Vagina (tissue), 2 donors: ENCODE measurements around the gene MYO10. TPM values are rescaled to one million over a fixed set of nuclear protein-coding genes. Genes with fewer than 3 reads are reported as not detected.

Source experiments
- DNase-seq, 2 donors: peaks; one replicate each; pipeline ENCODE4 v3.0.0-alpha.2; 2017; ENCODE audit errors: extremely low spot score in 2 of 2
- H3K27ac ChIP-seq: fragments of 200-600 bp; sonication (generic); one replicate; pipeline ENCODE4 v1.5.1; 2019
- H3K27me3 ChIP-seq: fragments of 200-600 bp; sonication (generic); one replicate; pipeline ENCODE4 v1.5.1; 2019
- H3K36me3 ChIP-seq, 2 donors: fragments of 200-600 bp; sonication (generic); one replicate each; pipeline ENCODE4 v1.5.1; 2017 to 2019
- H3K4me1 ChIP-seq: fragments of 200-600 bp; sonication (generic); one replicate; pipeline ENCODE4 v1.5.1; 2019
- H3K4me3 ChIP-seq, 2 donors: fragments of 200-600 bp; sonication (generic); 1 replicate in 1 of 2; 2 replicates in 1 of 2; pipeline ENCODE4 v1.5.1; 2016 to 2019
- H3K9me3 ChIP-seq: fragments of 200-600 bp; sonication (generic); one replicate; pipeline ENCODE4 v1.5.1; 2019
- CTCF ChIP-seq, 3 experiments: fragments of 450-650 bp in 2 of 3; fragments of 200-600 bp in 1 of 3; sonication (generic) in 1 of 3; IDR thresholded peaks; one replicate each; pipeline ENCODE4 v1.5.1; 2017 to 2019; ENCODE audit warnings: antibody characterized with exemption in 3 of 3, mild to moderate bottlenecking in 2 of 3, moderate library complexity in 2 of 3
- POLR2A ChIP-seq, 2 donors: fragments of 450-650 bp; IDR thresholded peaks; one replicate each; pipeline ENCODE4 v1.6.1; 2017; ENCODE audit warnings: antibody characterized with exemption in 2 of 2, mild to moderate bottlenecking in 2 of 2, moderate library complexity in 2 of 2
- POLR2AphosphoS5 ChIP-seq, 2 donors: sonication (generic); formaldehyde crosslinking; IDR thresholded peaks; one replicate each; pipeline ENCODE4 v1.9.0; 2017; ENCODE audit warnings: antibody characterized with exemption in 2 of 2, mild to moderate bottlenecking in 2 of 2, low read depth in 1 of 2; ENCODE audit not compliant: insufficient read depth in 1 of 2
- intact Hi-C: fragments of 100-400 bp; cut with DNase I; formaldehyde crosslinking; loops from one replicate; pipeline ENCODE4 v1.15.1; 2023
- small RNA-seq: library from RNA; depleted of rRNA; stranded (forward); fragments of <200 nt; gene quantifications from one replicate; pipeline ENCODE3, GENCODE V24; 2016
- total RNA-seq: library from RNA; depleted of rRNA; stranded (reverse); fragments of >200 nt; gene quantifications from one replicate; pipeline ENCODE4 v1.2.3, GENCODE V29; 2016

Gene MYO10
- total RNA-seq, 1 donor from 2014 or later = 22.1 TPM

DNA sequence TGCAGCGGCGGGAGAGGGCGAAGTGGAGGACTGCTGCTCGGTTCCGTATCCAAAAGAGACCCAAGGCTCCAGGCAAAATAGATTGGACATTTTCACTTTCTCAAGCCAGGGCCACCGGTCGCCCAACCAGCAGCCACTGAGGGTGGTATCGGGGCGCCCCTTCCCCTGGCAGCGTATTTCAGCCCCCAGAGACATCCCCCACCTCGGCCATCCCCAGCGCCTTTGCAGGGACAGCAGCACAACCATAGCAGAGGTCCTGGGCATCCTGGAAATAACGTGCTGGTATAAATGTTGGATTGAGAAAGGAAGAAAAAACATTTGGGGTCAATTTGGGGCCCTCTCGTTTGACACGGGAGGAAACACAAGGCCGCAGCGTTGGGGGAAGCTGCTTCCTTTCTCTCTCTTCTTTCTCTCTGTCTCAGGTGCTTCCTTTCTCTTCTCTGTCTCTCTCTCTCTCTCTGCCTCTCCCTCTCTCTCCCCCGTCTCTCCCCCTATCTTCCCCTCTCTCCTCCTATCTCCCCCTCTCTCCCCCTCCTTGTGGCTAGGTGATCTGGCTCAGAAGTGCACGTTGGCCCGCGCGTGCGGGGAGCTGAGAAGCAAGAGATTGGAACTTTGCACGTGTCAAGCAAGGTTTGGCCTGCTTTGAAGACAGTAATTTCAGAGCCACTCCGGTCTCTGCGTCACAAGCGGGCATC is 318.7 kb downstream of the MYO10 start:
- intact Hi-C loops = no loop called here
- H3K4me1 ChIP-seq = peaks cover 17% of the 10 kb centered on the region
- H3K4me3 ChIP-seq = peak overlapping the region; percentile 65 to 73
- no peaks in the 10 kb centered on the region for H3K36me3 ChIP-seq
- H3K9me3 ChIP-seq = no peaks in the 10 kb centered on the region
- no peaks in the 10 kb centered on the region for H3K27me3 ChIP-seq
- H3K27ac ChIP-seq = peak overlapping the region; percentile 88
- DNase-seq = no peak
- TF ChIP-seq POLR2A (IDR thresholded peaks at IDR 0.05) = no peak
- no peak for TF ChIP-seq CTCF (IDR thresholded peaks at IDR 0.05)
- no peak for TF ChIP-seq POLR2AphosphoS5 (IDR thresholded peaks at IDR 0.05; ENCODE audit: insufficient read depth in 1 of 2, low read depth in 1 of 2)

DNA sequence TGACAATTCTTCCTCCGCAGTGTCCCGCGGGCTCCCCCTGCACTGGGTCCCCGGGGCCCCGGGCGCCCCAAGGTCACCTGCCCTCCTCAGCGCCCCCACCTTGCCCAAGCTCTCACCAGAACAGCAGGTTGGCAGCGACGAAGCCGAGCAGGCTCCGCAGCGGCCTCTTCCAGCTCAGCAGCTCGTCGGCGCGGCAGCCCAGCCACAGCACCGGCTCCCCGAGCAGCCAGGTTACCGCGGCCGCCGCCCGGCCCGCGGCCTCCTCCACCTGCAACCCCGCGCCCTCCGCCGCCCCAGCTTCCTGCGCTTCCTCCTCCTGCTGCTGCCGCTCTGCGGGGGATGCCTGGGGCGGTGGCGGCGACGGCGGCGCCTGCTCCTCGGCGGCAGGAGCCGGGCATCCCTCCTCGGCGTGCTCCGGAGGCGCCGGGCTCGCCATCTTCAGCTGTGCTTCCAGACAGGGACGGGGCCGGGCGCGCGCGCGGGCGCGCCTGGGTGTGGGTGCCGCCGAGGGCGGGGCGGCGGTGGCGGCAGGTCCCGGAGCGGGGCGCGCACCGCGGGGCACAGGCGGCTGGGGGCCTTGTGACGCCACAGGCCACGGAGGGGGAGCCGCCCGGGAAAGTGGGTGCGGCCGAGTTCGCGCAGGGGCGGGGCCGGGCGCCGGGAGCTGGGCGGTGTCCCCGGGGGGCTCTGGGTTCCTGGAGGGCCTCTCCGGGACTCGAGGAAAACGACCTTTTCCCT is 319.4 kb downstream of the MYO10 start, which contains the start of gene RETREG1:
Gene RETREG1 (minus strand): TSS at position 462 of the 738 bp plus-strand sequence. CDS start 26 bp downstream, at position 436.
- H3K4me1 ChIP-seq = peaks cover 17% of the 10 kb centered on the region
- TF ChIP-seq CTCF (IDR thresholded peaks at IDR 0.05) = no peak
- TF ChIP-seq POLR2AphosphoS5 (IDR thresholded peaks at IDR 0.05; ENCODE audit: insufficient read depth in 1 of 2, low read depth in 1 of 2) = peak in 1 of 2 donors; percentile 23
- intact Hi-C loops = no loop called here
- peak within 1 kb of the TSS; percentile 65 to 73 for H3K4me3 ChIP-seq
- H3K9me3 ChIP-seq = no peaks in the 10 kb centered on the region
- no peaks in the 10 kb centered on the region for H3K27me3 ChIP-seq
- peak within 1 kb of the TSS; percentile 88 for H3K27ac ChIP-seq
- no peaks in the 10 kb centered on the region for H3K36me3 ChIP-seq
- no peak for DNase-seq

GRCh38 chr5:16615741-16616535 is 320.1 kb downstream of the MYO10 start:
- intact Hi-C loops = no loop called here
- peaks cover 17% of the 10 kb centered on the region for H3K4me1 ChIP-seq
- no peaks in the 10 kb centered on the region for H3K27me3 ChIP-seq
- peak overlapping the region; percentile 65 to 73 for H3K4me3 ChIP-seq
- peak overlapping the region; percentile 88 for H3K27ac ChIP-seq
- TF ChIP-seq POLR2A (IDR thresholded peaks at IDR 0.05) = no peak
- no peak for TF ChIP-seq POLR2AphosphoS5 (IDR thresholded peaks at IDR 0.05; ENCODE audit: insufficient read depth in 1 of 2, low read depth in 1 of 2)
- no peak for TF ChIP-seq CTCF (IDR thresholded peaks at IDR 0.05)
- H3K36me3 ChIP-seq = no peaks in the 10 kb centered on the region
- H3K9me3 ChIP-seq = no peaks in the 10 kb centered on the region
- DNase-seq = no peak

GRCh38 chr5:16612007-16612406 is 324.1 kb downstream of the MYO10 start:
- H3K4me1 ChIP-seq = peaks cover 10% of the 10 kb centered on the region
- H3K4me3 ChIP-seq = no peak overlapping the region
- intact Hi-C loops = no loop called here
- TF ChIP-seq CTCF (IDR thresholded peaks at IDR 0.05) (no peak), POLR2AphosphoS5 (IDR thresholded peaks at IDR 0.05; ENCODE audit: insufficient read depth in 1 of 2, low read depth in 1 of 2) (no peak), POLR2A (IDR thresholded peaks at IDR 0.05) (no peak)
- no peaks in the 10 kb centered on the region for H3K9me3 ChIP-seq
- H3K27me3 ChIP-seq = no peaks in the 10 kb centered on the region
- no peak for DNase-seq
- H3K36me3 ChIP-seq = no peaks in the 10 kb centered on the region
- H3K27ac ChIP-seq = no peak overlapping the region

Small RNA genes lying within 50 kb of the gene (small RNA-seq; reads per million reads assigned to genes)
- not detected for gene RF00019
- not detected for gene RNA5SP179
- gene RNU6-660P = not detected
